K562 (cell line): ENCODE results near the gene OR8U1. TPM values are rescaled to one million over a fixed set of nuclear protein-coding genes. Genes with fewer than 3 reads are reported as not detected.

Experiments
- ATAC-seq: fragments of 200-7000 bp; cut with Tn5 transposase; 3 replicates; pipeline ENCODE4 v1.9.1; 2020; ENCODE audit warnings: moderate library complexity
- BruUV-seq: library from RNA; stranded (reverse); fragments of 400-500 nt; replicated peaks from 2 replicates; lab custom pipeline; 2021; lab: Mats Ljungman, UMichigan
- CTCF ChIA-PET: fragments of 300-600 bp; formaldehyde crosslinking; extraction: SDS; loops from one replicate; lab custom pipeline; 2021; ENCODE audit warnings: low intra/inter-chr PET ratio; lab: Yijun Ruan, JAX
- POLR2A ChIA-PET: fragments of 300-600, 350-650 bp; sonication (Branson Sonifier 250); formaldehyde crosslinking; extraction: SDS; loops from one replicate; lab custom pipeline; 2021; ENCODE audit warnings: antibody characterized with exemption, inconsistent platforms; lab: Yijun Ruan, JAX
- DNase-seq, 4 experiments: peaks; one replicate each; pipeline versions ENCODE4 v3.0.0 to v3.0.0-alpha.2; 2011 to 2018; ENCODE audit warnings: low spot score in 3 of 4, mixed read lengths in 3 of 4; ENCODE audit errors: extremely low read depth in 1 of 4
- FAIRE-seq: peaks from 2 replicates; lab custom pipeline; 2011; peaks lifted over from hg19 to GRCh38; lab: Jason Lieb, UNC
- H2AFZ ChIP-seq: 2 replicates; pipeline ENCODE4 v1.6.0; 2011; ENCODE audit warnings: low read depth, low read length, control low read depth, inconsistent platforms
- H3K27ac ChIP-seq: fragments of 200-600 bp; 3 replicates; pipeline ENCODE4 v1.8.0; 2011; ENCODE audit warnings: low read depth, mild to moderate bottlenecking, control low read depth, inconsistent platforms, low read length, moderate library complexity, mixed read lengths; ENCODE audit errors: extremely low read depth
- H3K27me3 ChIP-seq, 2 experiments: fragments of 300-600 bp in 1 of 2; 2 replicates in 1 of 2; 3 replicates in 1 of 2; pipeline versions ENCODE4 v1.6.0 to v1.8.0; 2011; ENCODE audit warnings: inconsistent platforms in 2 of 2, low read length in 2 of 2, mild to moderate bottlenecking in 1 of 2, mixed read lengths in 1 of 2, moderate library complexity in 1 of 2; ENCODE audit not compliant: control insufficient read depth in 2 of 2, insufficient read depth in 2 of 2
- H3K36me3 ChIP-seq: fragments of 300-600 bp; 3 replicates; pipeline ENCODE4 v1.8.0; 2011; ENCODE audit warnings: mild to moderate bottlenecking, low read length, inconsistent platforms; ENCODE audit not compliant: control insufficient read depth, insufficient read depth
- H3K4me1 ChIP-seq, 2 experiments: fragments of 200-600 bp in 1 of 2; replicated peaks in 1 of 2; 2 replicates in 1 of 2; 3 replicates in 1 of 2; pipeline versions ENCODE4 v1.5.1 to v1.8.0; 2011; ENCODE audit warnings: inconsistent platforms in 2 of 2, low read length in 2 of 2, mild to moderate bottlenecking in 1 of 2, mixed read lengths in 1 of 2, moderate library complexity in 1 of 2; ENCODE audit not compliant: control insufficient read depth in 2 of 2, insufficient read depth in 2 of 2
- H3K4me2 ChIP-seq: 2 replicates; pipeline ENCODE4 v1.6.1; 2011; ENCODE audit warnings: low read length, control low read depth, inconsistent platforms, mixed read lengths; ENCODE audit not compliant: insufficient read depth
- H3K4me3 ChIP-seq: fragments of 200-600 bp; sonication (generic), shearing (Covaris generic); 2 replicates; pipeline ENCODE4 v1.5.1; 2016; ENCODE audit warnings: control low read depth, inconsistent platforms
- H3K79me2 ChIP-seq: fragments of 200-600 bp; 3 replicates; pipeline ENCODE4 v1.8.0; 2011; ENCODE audit warnings: low read length, inconsistent platforms; ENCODE audit not compliant: control insufficient read depth, insufficient read depth
- H3K9ac ChIP-seq, 2 experiments: 2 replicates each; pipeline versions ENCODE4 v1.6.0 to v1.6.1; 2011; ENCODE audit warnings: low read depth in 2 of 2, low read length in 2 of 2, control low read depth in 1 of 2, inconsistent platforms in 1 of 2, mild to moderate bottlenecking in 1 of 2, mixed read lengths in 1 of 2; ENCODE audit not compliant: insufficient read depth in 1 of 2
- H3K9me1 ChIP-seq: one replicate; pipeline ENCODE4 v1.6.0; 2011; ENCODE audit warnings: inconsistent platforms, mild to moderate bottlenecking, low read length, moderate library complexity; ENCODE audit not compliant: control insufficient read depth, insufficient read depth
- H3K9me3 ChIP-seq: replicated peaks from 2 replicates; pipeline ENCODE4 v1.5.1; 2011; ENCODE audit warnings: low read depth, low read length, inconsistent platforms; ENCODE audit not compliant: control insufficient read depth, insufficient read depth
- H4K20me1 ChIP-seq: replicated peaks from 2 replicates; pipeline ENCODE4 v1.6.1; 2011; ENCODE audit warnings: low read length, inconsistent platforms, mixed read lengths; ENCODE audit not compliant: control insufficient read depth, insufficient read depth
- ELF1 ChIP-seq: fragments of 200-800 bp; sonication (Bioruptor generic); IDR thresholded peaks from 2 replicates; pipeline ENCODE4 v1.6.1; 2016; ENCODE audit warnings: missing genetic modification characterization, missing compliant biosample characterization
- KLF1 ChIP-seq: fragments of 450-650 bp; IDR thresholded peaks from 2 replicates; pipeline ENCODE4 v1.6.1; 2016; ENCODE audit warnings: missing genetic modification characterization, missing compliant biosample characterization
- MBD2 ChIP-seq: sonication (generic); IDR thresholded peaks from 2 replicates; pipeline ENCODE4 v1.6.1; 2016; ENCODE audit warnings: low read depth, borderline replicate concordance
- MTA2 ChIP-seq: fragments of 450-650 bp; IDR thresholded peaks from 2 replicates; pipeline ENCODE4 v1.6.1; 2016; ENCODE audit warnings: low read depth
- MYBL2 ChIP-seq, 2 experiments: fragments of 450-650 bp in 1 of 2; sonication (generic) in 1 of 2; formaldehyde crosslinking in 1 of 2; IDR thresholded peaks; 2 replicates each; pipeline versions ENCODE4 v1.6.1 to v1.8.1; 2017 to 2022; ENCODE audit warnings: borderline replicate concordance in 1 of 2, inconsistent platforms in 1 of 2, low read depth in 1 of 2, mild to moderate bottlenecking in 1 of 2, missing genetic modification reagents in 1 of 2, moderate library complexity in 1 of 2
- NUFIP1 ChIP-seq: fragments of 450-650 bp; IDR thresholded peaks from 2 replicates; pipeline ENCODE4 v1.6.1; 2018; ENCODE audit not compliant: partially characterized antibody
- SMARCE1 ChIP-seq: fragments of 450-650 bp; IDR thresholded peaks from 2 replicates; pipeline ENCODE4 v1.7.1; 2016; ENCODE audit warnings: mild to moderate bottlenecking
- in situ Hi-C: fragments of 300-500 bp; cut with MboI; formaldehyde crosslinking; loops from 4 replicates; pipeline ENCODE4 v1.15.0; 2018; ENCODE audit warnings: inconsistent platforms, mixed read lengths
- intact Hi-C: fragments of 100-400 bp; cut with micrococcal nuclease; formaldehyde crosslinking; loops from 2 replicates; pipeline ENCODE4 v1.14.2; 2022
- polyA plus RNA-seq, 8 experiments: library from polyadenylated mRNA; depleted of rRNA in 4 of 8; stranded (reverse) in 5 of 8; unstranded in 3 of 8; fragments of >200 nt; fragmentation: Nextera tagmentation in 2 of 8; fragmentation: Illumina TruSeq in 1 of 8; extraction: Ambion mirVana in 2 of 8; extraction: Trizol in 1 of 8; gene quantifications; 2 replicates each; pipeline versions ENCODE4 v1.2.1 to v1.2.3, GENCODE V29; 2011 to 2014; ENCODE audit warnings: inconsistent platforms in 1 of 8, missing spikeins in 1 of 8
- total RNA-seq, 7 experiments: library from RNA; depleted of rRNA in 6 of 7; stranded (reverse); fragments of >200 nt in 6 of 7; fragmentation: Illumina TruSeq in 2 of 7; extraction: Trizol in 2 of 7; gene quantifications; 2 replicates each; pipeline versions ENCODE4 v1.2.1 to v1.2.3, GENCODE V29; 2011 to 2021; ENCODE audit warnings: low replicate concordance in 1 of 7
- TF ChIP-seq, protein P1 (sequence below): fragments of 250-450 bp; sonication (Bioruptor Pico); IDR thresholded peaks from 2 replicates; pipeline ENCODE4 v1.4.0; 2020; ENCODE audit warnings: borderline replicate concordance
- TF ChIP-seq, protein P2 (sequence below): fragments of 450-650 bp; IDR thresholded peaks from 2 replicates; pipeline ENCODE4 v1.6.1; 2017; ENCODE audit warnings: antibody characterized with exemption, mild to moderate bottlenecking

The OR8U1 gene
- total and polyA plus RNA-seq, 9 of the 15 experiments (the other 6 are each of a cell fraction or from before 2014, with no cell fraction given), result not detected

GRCh38 chr11:56410801-56411200 lies 35.4 kb downstream of the OR8U1 start:
- H3K36me3 ChIP-seq, result no peaks in the 10 kb centered on the region
- no peak for ATAC-seq
- DNase-seq, result no peak
- no peak overlapping the region for H3K4me2 ChIP-seq
- no peaks in the 10 kb centered on the region for H3K9me3 ChIP-seq
- H3K79me2 ChIP-seq, result no peaks in the 10 kb centered on the region
- no peak for FAIRE-seq
- no peak overlapping the region for H3K9ac ChIP-seq
- no peak overlapping the region for H3K27ac ChIP-seq
- no peak overlapping the region for H3K4me3 ChIP-seq
- H3K4me1 ChIP-seq, result no peaks in the 10 kb centered on the region
- in situ Hi-C loops, result no loop called here
- ChIA-PET CTCF (no interaction called here), POLR2A (no interaction called here)
- no TSS peak for BruUV-seq
- intact Hi-C loops, result no loop called here
- H3K9me1 ChIP-seq, result no peaks in the 10 kb centered on the region
- no peaks in the 10 kb centered on the region for H4K20me1 ChIP-seq
- no peak overlapping the region for H2AFZ ChIP-seq
- H3K27me3 ChIP-seq, result no peaks in the 10 kb centered on the region
- TF ChIP-seq, protein P1, sequence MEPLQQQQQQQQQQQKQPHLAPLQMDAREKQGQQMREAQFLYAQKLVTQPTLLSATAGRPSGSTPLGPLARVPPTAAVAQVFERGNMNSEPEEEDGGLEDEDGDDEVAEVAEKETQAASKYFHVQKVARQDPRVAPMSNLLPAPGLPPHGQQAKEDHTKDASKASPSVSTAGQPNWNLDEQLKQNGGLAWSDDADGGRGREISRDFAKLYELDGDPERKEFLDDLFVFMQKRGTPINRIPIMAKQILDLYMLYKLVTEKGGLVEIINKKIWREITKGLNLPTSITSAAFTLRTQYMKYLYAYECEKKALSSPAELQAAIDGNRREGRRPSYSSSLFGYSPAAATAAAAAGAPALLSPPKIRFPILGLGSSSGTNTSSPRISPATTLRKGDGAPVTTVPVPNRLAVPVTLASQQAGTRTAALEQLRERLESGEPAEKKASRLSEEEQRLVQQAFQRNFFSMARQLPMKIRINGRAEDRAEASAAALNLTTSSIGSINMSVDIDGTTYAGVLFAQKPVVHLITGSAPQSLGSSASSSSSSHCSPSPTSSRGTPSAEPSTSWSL (CRISPR knock-in tag), result no peak
- TF ChIP-seq ELF1 (no peak), MYBL2 (IDR thresholded peaks at IDR 0.05; ENCODE audit: low read depth) (no peak), MYBL2 (CRISPR knock-in tag; IDR thresholded peaks at IDR 0.05; ENCODE audit: borderline replicate concordance) (no peak), NUFIP1 (no peak), MBD2 (no peak), MTA2 (no peak), KLF1 (tag) (no peak), SMARCE1 (no peak)
- TF ChIP-seq, protein P2, sequence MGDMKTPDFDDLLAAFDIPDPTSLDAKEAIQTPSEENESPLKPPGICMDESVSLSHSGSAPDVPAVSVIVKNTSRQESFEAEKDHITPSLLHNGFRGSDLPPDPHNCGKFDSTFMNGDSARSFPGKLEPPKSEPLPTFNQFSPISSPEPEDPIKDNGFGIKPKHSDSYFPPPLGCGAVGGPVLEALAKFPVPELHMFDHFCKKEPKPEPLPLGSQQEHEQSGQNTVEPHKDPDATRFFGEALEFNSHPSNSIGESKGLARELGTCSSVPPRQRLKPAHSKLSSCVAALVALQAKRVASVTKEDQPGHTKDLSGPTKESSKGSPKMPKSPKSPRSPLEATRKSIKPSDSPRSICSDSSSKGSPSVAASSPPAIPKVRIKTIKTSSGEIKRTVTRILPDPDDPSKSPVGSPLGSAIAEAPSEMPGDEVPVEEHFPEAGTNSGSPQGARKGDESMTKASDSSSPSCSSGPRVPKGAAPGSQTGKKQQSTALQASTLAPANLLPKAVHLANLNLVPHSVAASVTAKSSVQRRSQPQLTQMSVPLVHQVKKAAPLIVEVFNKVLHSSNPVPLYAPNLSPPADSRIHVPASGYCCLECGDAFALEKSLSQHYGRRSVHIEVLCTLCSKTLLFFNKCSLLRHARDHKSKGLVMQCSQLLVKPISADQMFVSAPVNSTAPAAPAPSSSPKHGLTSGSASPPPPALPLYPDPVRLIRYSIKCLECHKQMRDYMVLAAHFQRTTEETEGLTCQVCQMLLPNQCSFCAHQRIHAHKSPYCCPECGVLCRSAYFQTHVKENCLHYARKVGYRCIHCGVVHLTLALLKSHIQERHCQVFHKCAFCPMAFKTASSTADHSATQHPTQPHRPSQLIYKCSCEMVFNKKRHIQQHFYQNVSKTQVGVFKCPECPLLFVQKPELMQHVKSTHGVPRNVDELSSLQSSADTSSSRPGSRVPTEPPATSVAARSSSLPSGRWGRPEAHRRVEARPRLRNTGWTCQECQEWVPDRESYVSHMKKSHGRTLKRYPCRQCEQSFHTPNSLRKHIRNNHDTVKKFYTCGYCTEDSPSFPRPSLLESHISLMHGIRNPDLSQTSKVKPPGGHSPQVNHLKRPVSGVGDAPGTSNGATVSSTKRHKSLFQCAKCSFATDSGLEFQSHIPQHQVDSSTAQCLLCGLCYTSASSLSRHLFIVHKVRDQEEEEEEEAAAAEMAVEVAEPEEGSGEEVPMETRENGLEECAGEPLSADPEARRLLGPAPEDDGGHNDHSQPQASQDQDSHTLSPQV, result no peak
